Heart right ventricle (tissue), 16 donors: Measurements from ENCODE around the gene ICAM1. TPM values are rescaled to one million over a fixed set of nuclear protein-coding genes. Genes with fewer than 3 reads are reported as not detected.

ENCODE experiments used
- ATAC-seq, 8 donors: fragments of 200-7000 bp; cut with Tn5 transposase; one replicate each; pipeline ENCODE4 v1.9.1; 2020; ENCODE audit warnings: mild to moderate bottlenecking in 8 of 8, moderate library complexity in 8 of 8, moderate number of reproducible peaks in 1 of 8
- DNase-seq, 2 donors: peaks; one replicate each; pipeline ENCODE4 v3.0.0-alpha.2; 2020
- H3K27ac ChIP-seq, 10 donors: fragments of 200-600 bp; sonication (generic) in 2 of 10; one replicate each; pipeline versions ENCODE4 v1.5.0 to v1.8.0; 2020 to 2022; ENCODE audit warnings: mild to moderate bottlenecking in 3 of 10
- H3K27me3 ChIP-seq, 7 donors: fragments of 200-600 bp; one replicate each; pipeline ENCODE4 v1.8.0; 2021 to 2022; ENCODE audit warnings: mild to moderate bottlenecking in 2 of 7
- H3K36me3 ChIP-seq, 9 donors: fragments of 200-600 bp; sonication (generic) in 1 of 9; one replicate each; pipeline versions ENCODE4 v1.5.0 to v1.8.0; 2020 to 2022; ENCODE audit warnings: mild to moderate bottlenecking in 2 of 9
- H3K4me1 ChIP-seq, 9 donors: fragments of 200-600 bp; sonication (generic) in 1 of 9; one replicate each; pipeline versions ENCODE4 v1.5.0 to v1.8.0; 2020 to 2022; ENCODE audit warnings: mild to moderate bottlenecking in 4 of 9
- H3K4me3 ChIP-seq, 10 donors: fragments of 200-600 bp; sonication (generic) in 2 of 10; one replicate each; pipeline versions ENCODE4 v1.5.0 to v1.8.0; 2020 to 2022; ENCODE audit warnings: mild to moderate bottlenecking in 7 of 10, moderate library complexity in 2 of 10
- H3K9me3 ChIP-seq, 11 donors: fragments of 200-600 bp in 10 of 11; sonication (generic) in 2 of 11; one replicate each; pipeline versions ENCODE4 v1.5.0 to v1.8.0; 2013 to 2022; ENCODE audit warnings: mild to moderate bottlenecking in 2 of 11, control low read depth in 1 of 11, moderate library complexity in 1 of 11
- CTCF ChIP-seq, 9 donors: fragments of 200-600 bp; sonication (generic) in 2 of 9; IDR thresholded peaks; one replicate each; pipeline versions ENCODE4 v1.5.0 to v1.8.0; 2021 to 2022; ENCODE audit warnings: antibody characterized with exemption in 9 of 9, mild to moderate bottlenecking in 5 of 9, moderate library complexity in 1 of 9
- WGBS, 2 donors: extraction: QIAGEN DNeasy Blood & Tissue Kit; methylation state at CpG; one replicate each; pipeline ENCODE4 v1.1.7; 2013; ENCODE audit warnings: inconsistent platforms in 1 of 2; 5-methylcytosine and 5-hydroxymethylcytosine counted together
- intact Hi-C, 10 donors: fragments of 100-400 bp; cut with DNase I; formaldehyde crosslinking; loops; one replicate each; pipeline versions ENCODE4 v1.11.1 to v1.14.2; 2022
- polyA plus RNA-seq, 2 donors: library from polyadenylated mRNA; stranded (reverse); fragments of 200-250 nt; gene quantifications; one replicate each; pipeline ENCODE4 v1.2.3, GENCODE V29; 2013
- total RNA-seq, 10 donors: library from RNA; stranded (reverse); fragmentation: NEBNext Ultra II Directional in 3 of 10; extraction: Animal tissue kit (Norgen Biotek cat#: 25700) in 3 of 10; gene quantifications; one replicate each; pipeline versions ENCODE4 v1.2.1 to v1.2.4, GENCODE V29; 2021 to 2023
- donor health status: Arrhythmogenic right ventricular cardiomyopathy.
- donor health status: ischemic (EF 13 %, LVEDD 7.1; RV severe dilation, severe dysfunction).
- donor health status: healthy with polysubstance abuse.
- donor health status: DM: no; HTN: yes; CAD: no.
- donor health status: DM: no; HTN: no; CAD: no.
- donor health status: ischemic (EF 25% LVEDD 6.9; RV normal size, moderate dysfunction).
- donor health status: ischemic (EF 25% LVEDD 5.7; RV mildly dilated, moderate dysfunction).
- donor health status: healthy.
- donor health status: DM: yes; HTN: yes; CAD: no.
- donor health status: Ischemic cardiomyopathy.
- donor health status: ischemic (EF 35%, LVEDD 5.7; RV mildly dilated, moderate dysfunction).
- donor health status: nonischemic (EF 11% LVEDD 7.7; RV severe dilation, severe dysfunction).
- donor health status: DM: yes; HTN: yes; CAD: no.
- donor health status: PGD.
- donor health status: ischemic (EF 29% LVEDD 5.4; RV normal size, mild dysfunction).
- donor health status: nonischemic (EF 23%, LVEDD 6.1; RV moderate dilation, normal function).

ICAM1 gene
- total and polyA plus RNA-seq, 12 donors, result 3.6 to 66.6 (median 9.3) TPM

DNA sequence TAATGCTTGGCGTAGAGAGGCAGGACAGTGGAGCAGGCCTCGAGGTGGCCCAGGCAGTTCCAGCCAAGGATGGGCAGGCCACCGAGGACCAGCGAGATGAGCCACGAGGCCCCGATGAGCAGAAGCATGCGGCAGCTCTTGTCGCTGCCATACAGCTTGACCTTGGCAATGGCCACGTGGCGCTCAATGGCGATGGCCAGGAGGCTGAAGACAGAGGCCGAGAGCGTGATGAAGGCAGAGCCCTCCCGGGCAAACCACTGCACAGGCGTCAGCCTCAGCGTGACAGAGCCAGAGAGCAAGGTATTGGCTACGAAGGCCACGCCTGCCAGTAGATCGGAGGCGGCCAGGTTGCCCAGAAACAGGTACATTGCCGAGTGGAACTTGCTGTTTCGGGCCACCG is 46.6 kb upstream of the ICAM1 start:
- TF ChIP-seq CTCF (IDR thresholded peaks at IDR 0.05), result no peak

DNA sequence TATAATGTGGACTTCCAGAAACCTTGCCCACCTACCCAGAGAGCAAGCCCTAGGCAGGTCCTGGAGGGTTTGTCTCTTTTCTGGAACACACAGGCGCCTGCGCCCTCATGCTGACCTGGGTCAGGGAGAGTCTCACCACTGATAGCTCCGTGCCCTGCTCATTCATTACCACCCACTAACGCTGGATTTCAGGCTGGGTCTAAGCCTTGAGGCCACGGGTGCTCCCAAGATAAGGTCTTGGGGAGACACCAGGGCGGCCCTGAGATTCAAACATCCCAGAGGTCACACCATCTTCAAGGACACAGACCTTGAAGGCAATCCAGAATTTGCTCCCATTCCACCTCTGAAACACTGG is 44.9 kb upstream of the ICAM1 start:
- WGBS, 2 donors, result 70 to 71% methylated on average over 6 of the region's 6 CpGs
- Histone ChIP-seq H3K27me3 (peaks cover 0 to 7% (median 0%) of the 10 kb centered on the region in 7 donors), H3K9me3 (no peaks in the 10 kb centered on the region), H3K27ac (peak overlapping the region; percentile 52 to 97 (median 80)), H3K4me1 (peaks cover 4 to 51% (median 44%) of the 10 kb centered on the region in 9 donors), H3K36me3 (peaks cover 0 to 30% (median 6%) of the 10 kb centered on the region in 9 donors), H3K4me3 (no peak overlapping the region)
- DNase-seq (peak in 1 of 2 donors; percentile 35), ATAC-seq (peak in 1 of 8 donors; percentile 2)
- TF ChIP-seq CTCF (IDR thresholded peaks at IDR 0.05), result no peak
- intact Hi-C loops, result loop anchor here in 1 of 10 donors (5.0 kb wide), 1 partner anchor 34 kb away; the partner anchor contains the start of gene DNMT1

More for the DNA sequence above, 46.6 kb upstream of the ICAM1 start:
- intact Hi-C loops, result no loop called here
- Histone ChIP-seq H3K4me1 (peaks cover 4 to 41% (median 32%) of the 10 kb centered on the region in 9 donors), H3K27me3 (no peaks in the 10 kb centered on the region), H3K9me3 (no peaks in the 10 kb centered on the region), H3K27ac (no peak overlapping the region), H3K4me3 (no peak overlapping the region), H3K36me3 (peaks cover 0 to 30% (median 6%) of the 10 kb centered on the region in 9 donors)
- no peak for ATAC-seq
- DNase-seq, result peak in 1 of 2 donors; percentile 14
- WGBS, 2 donors, result 95 to 96% methylated on average over 23 of the region's 23 CpGs

- Histone ChIP-seq H3K4me3 (peak overlapping the region in 4 of 10 donors; percentile 18 to 23 (median 20)), H3K27me3 (peaks cover 0 to 7% (median 0%) of the 10 kb centered on the region in 7 donors), H3K27ac (peak overlapping the region; percentile 52 to 97 (median 80)), H3K4me1 (peaks cover 4 to 54% (median 46%) of the 10 kb centered on the region in 9 donors), H3K36me3 (peaks cover 0 to 30% (median 6%) of the 10 kb centered on the region in 9 donors), H3K9me3 (no peaks in the 10 kb centered on the region)
- 33 to 38% methylated on average over 11 to 13 of the region's 13 CpGs for WGBS, 2 donors
- intact Hi-C loops, result loop anchor here in 1 of 10 donors (5.0 kb wide), 1 partner anchor 34 kb away; the partner anchor contains the start of gene DNMT1
- ATAC-seq, result peak; percentile 39 to 78 (median 71)
- no peak for TF ChIP-seq CTCF (IDR thresholded peaks at IDR 0.05)
- DNase-seq, result peak; percentile 66 to 79
Measured at GRCh38 chr19:10226376-10227025, 44.4 kb upstream of the ICAM1 start.

DNA sequence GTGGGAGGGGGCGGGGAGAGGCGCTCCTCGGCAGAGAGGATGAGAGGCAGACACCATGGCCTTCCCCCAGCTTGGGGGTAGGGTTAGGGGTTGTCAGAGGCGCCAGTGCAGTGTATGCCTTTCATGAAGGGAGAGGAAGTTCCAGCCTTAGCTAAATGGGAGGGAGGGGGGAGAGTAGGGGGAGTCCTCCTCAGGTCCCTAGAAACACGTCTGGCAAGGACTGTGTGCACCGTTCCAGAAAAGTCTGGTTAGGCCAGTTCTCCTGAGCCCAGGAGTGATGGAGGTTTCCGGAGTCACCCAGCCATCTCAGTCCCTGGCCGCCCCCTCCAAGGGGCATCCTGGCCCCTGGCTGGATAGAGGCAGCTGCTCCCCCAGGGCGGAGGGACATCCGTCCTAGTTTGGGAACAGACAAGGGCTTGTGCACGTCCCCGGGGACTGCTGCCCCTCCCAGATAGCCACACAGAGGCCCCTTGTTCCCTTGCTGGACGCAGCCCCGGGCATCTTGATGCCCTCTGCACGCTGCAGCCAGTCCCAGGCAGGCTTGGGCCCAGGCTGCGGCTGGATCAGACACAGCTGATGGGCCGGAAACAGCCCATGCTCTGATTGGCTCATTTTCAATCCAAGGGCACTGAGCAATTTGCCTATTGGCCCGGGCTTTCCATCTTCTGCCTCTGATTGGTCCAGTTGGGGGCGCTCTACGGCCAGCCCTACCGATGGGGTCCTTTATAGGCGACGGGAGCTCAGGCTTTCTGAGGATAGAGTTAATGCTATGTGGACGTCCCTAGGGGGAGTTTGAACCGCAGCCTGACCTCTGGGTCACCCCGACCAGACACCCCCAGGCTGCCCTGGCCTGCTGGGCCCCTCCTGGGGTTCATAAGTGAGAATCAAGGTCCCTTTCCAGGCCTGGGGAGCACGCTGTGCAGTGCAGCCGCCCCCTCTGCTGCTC is 43.6 kb upstream of the ICAM1 start:
- peak in 3 of 9 donors; percentile 12 to 20 (median 12) for TF ChIP-seq CTCF (IDR thresholded peaks at IDR 0.05)

More for the DNA sequence above, 43.6 kb upstream of the ICAM1 start:
- 64 to 66% methylated on average over 26 to 28 of the region's 28 CpGs for WGBS, 2 donors
- peak overlapping the region in 5 of 10 donors; percentile 18 to 27 (median 22) for H3K4me3 ChIP-seq
- DNase-seq (peak in 1 of 2 donors; percentile 53), ATAC-seq (peak in 6 of 8 donors; percentile 7 to 43 (median 20))
- intact Hi-C loops, result loop anchor here in 1 of 10 donors (5.0 kb wide), 1 partner anchor 35 kb away; the partner anchor contains the start of gene DNMT1
- no peaks in the 10 kb centered on the region for H3K9me3 ChIP-seq
- peak overlapping the region; percentile 52 to 97 (median 80) for H3K27ac ChIP-seq
- H3K36me3 ChIP-seq, result peaks cover 0 to 24% (median 6%) of the 10 kb centered on the region in 9 donors
- H3K4me1 ChIP-seq, result peaks cover 4 to 59% (median 50%) of the 10 kb centered on the region in 9 donors
- peaks cover 0 to 7% (median 0%) of the 10 kb centered on the region in 7 donors for H3K27me3 ChIP-seq
